Measurements from ENCODE around the gene RPS6KA2. TPM values are rescaled to one million over a fixed set of nuclear protein-coding genes. Genes with fewer than 3 reads are reported as not detected.
A peak's percentile ranks its signal among the peaks of the same experiment; 100 is the strongest.

RPS6KA2 gene
- total RNA-seq, 1 donor from 2014 or later, result 10.4 TPM

- H3K4me1 ChIP-seq (ENCODE audit: control insufficient read depth in 3 of 3, insufficient read depth in 3 of 3, low read length in 3 of 3), result peaks cover 19 to 38% (median 37%) of the 10 kb centered on the region in 3 donors
These were observed 57.8 kb downstream of the RPS6KA2 start for GRCh38 chr6:166569206-166569605.

GRCh38 chr6:166567813-166568212 is 59.2 kb downstream of the RPS6KA2 start:
- no peak overlapping the region for H3K9ac ChIP-seq (ENCODE audit: low read depth in 1 of 3, low read length in 3 of 3)
- no peak overlapping the region for H3K4me3 ChIP-seq (ENCODE audit: low read length in 3 of 3)
- no peaks in the 10 kb centered on the region for H3K27me3 ChIP-seq (ENCODE audit: control insufficient read depth in 3 of 3, insufficient read depth in 3 of 3, low read length in 3 of 3)
- peaks cover 22 to 39% (median 36%) of the 10 kb centered on the region in 3 donors for H3K4me1 ChIP-seq (ENCODE audit: control insufficient read depth in 3 of 3, insufficient read depth in 3 of 3, low read length in 3 of 3)
- no peak overlapping the region for H3K27ac ChIP-seq (ENCODE audit: low read depth, low read length)
- no peaks in the 10 kb centered on the region for H3K36me3 ChIP-seq (ENCODE audit: control insufficient read depth in 3 of 3, insufficient read depth in 3 of 3, low read length in 3 of 3)
- H3K9me3 ChIP-seq (ENCODE audit: control insufficient read depth in 3 of 3, low read length in 3 of 3), result no peaks in the 10 kb centered on the region

More at GRCh38 chr6:166569206-166569605, 57.8 kb downstream of the RPS6KA2 start:
- no peaks in the 10 kb centered on the region for H3K27me3 ChIP-seq (ENCODE audit: control insufficient read depth in 3 of 3, insufficient read depth in 3 of 3, low read length in 3 of 3)
- no peak overlapping the region for H3K4me3 ChIP-seq (ENCODE audit: low read length in 3 of 3)
- H3K9ac ChIP-seq (ENCODE audit: low read depth in 1 of 3, low read length in 3 of 3), result no peak overlapping the region
- no peak overlapping the region for H3K27ac ChIP-seq (ENCODE audit: low read depth, low read length)
- no peaks in the 10 kb centered on the region for H3K9me3 ChIP-seq (ENCODE audit: control insufficient read depth in 3 of 3, low read length in 3 of 3)
- no peaks in the 10 kb centered on the region for H3K36me3 ChIP-seq (ENCODE audit: control insufficient read depth in 3 of 3, insufficient read depth in 3 of 3, low read length in 3 of 3)

- H3K4me3 ChIP-seq (ENCODE audit: low read length in 3 of 3), result no peak overlapping the region
- no peaks in the 10 kb centered on the region for H3K27me3 ChIP-seq (ENCODE audit: control insufficient read depth in 3 of 3, insufficient read depth in 3 of 3, low read length in 3 of 3)
- H3K36me3 ChIP-seq (ENCODE audit: control insufficient read depth in 3 of 3, insufficient read depth in 3 of 3, low read length in 3 of 3), result no peaks in the 10 kb centered on the region
- H3K27ac ChIP-seq (ENCODE audit: low read depth, low read length), result no peak overlapping the region
- H3K9ac ChIP-seq (ENCODE audit: low read depth in 1 of 3, low read length in 3 of 3), result no peak overlapping the region
- no peaks in the 10 kb centered on the region for H3K9me3 ChIP-seq (ENCODE audit: control insufficient read depth in 3 of 3, low read length in 3 of 3)
- peaks cover 22 to 42% (median 37%) of the 10 kb centered on the region in 3 donors for H3K4me1 ChIP-seq (ENCODE audit: control insufficient read depth in 3 of 3, insufficient read depth in 3 of 3, low read length in 3 of 3)
These were observed 59.9 kb downstream of the RPS6KA2 start for GRCh38 chr6:166567107-166567506.

- Histone ChIP-seq H3K27me3 (ENCODE audit: control insufficient read depth in 3 of 3, insufficient read depth in 3 of 3, low read length in 3 of 3) (no peaks in the 10 kb centered on the region), H3K9ac (ENCODE audit: low read depth in 1 of 3, low read length in 3 of 3) (no peak overlapping the region), H3K4me3 (ENCODE audit: low read length in 3 of 3) (no peak overlapping the region), H3K27ac (ENCODE audit: low read depth, low read length) (no peak overlapping the region), H3K9me3 (ENCODE audit: control insufficient read depth in 3 of 3, low read length in 3 of 3) (no peaks in the 10 kb centered on the region), H3K4me1 (ENCODE audit: control insufficient read depth in 3 of 3, insufficient read depth in 3 of 3, low read length in 3 of 3) (peaks cover 29 to 50% (median 44%) of the 10 kb centered on the region in 3 donors), H3K36me3 (ENCODE audit: control insufficient read depth in 3 of 3, insufficient read depth in 3 of 3, low read length in 3 of 3) (no peaks in the 10 kb centered on the region)
These were observed 60.7 kb downstream of the RPS6KA2 start for GRCh38 chr6:166566026-166567011.

GRCh38 chr6:166565084-166565967 is 61.7 kb downstream of the RPS6KA2 start:
- peaks cover 33 to 54% (median 48%) of the 10 kb centered on the region in 3 donors for H3K4me1 ChIP-seq (ENCODE audit: control insufficient read depth in 3 of 3, insufficient read depth in 3 of 3, low read length in 3 of 3)

GRCh38 chr6:166563805-166564204 is 63.2 kb downstream of the RPS6KA2 start:
- no peak overlapping the region for H3K27ac ChIP-seq (ENCODE audit: low read depth, low read length)
- H3K9me3 ChIP-seq (ENCODE audit: control insufficient read depth in 3 of 3, low read length in 3 of 3), result peaks cover 0 to 3% (median 0%) of the 10 kb centered on the region in 3 donors
- H3K4me1 ChIP-seq (ENCODE audit: control insufficient read depth in 3 of 3, insufficient read depth in 3 of 3, low read length in 3 of 3), result peaks cover 33 to 54% (median 48%) of the 10 kb centered on the region in 3 donors
- no peak overlapping the region for H3K4me3 ChIP-seq (ENCODE audit: low read length in 3 of 3)
- H3K27me3 ChIP-seq (ENCODE audit: control insufficient read depth in 3 of 3, insufficient read depth in 3 of 3, low read length in 3 of 3), result no peaks in the 10 kb centered on the region
- H3K36me3 ChIP-seq (ENCODE audit: control insufficient read depth in 3 of 3, insufficient read depth in 3 of 3, low read length in 3 of 3), result peaks cover 0 to 2% (median 0%) of the 10 kb centered on the region in 3 donors
- H3K9ac ChIP-seq (ENCODE audit: low read depth in 1 of 3, low read length in 3 of 3), result no peak overlapping the region

More at GRCh38 chr6:166565084-166565967, 61.7 kb downstream of the RPS6KA2 start:
- no peaks in the 10 kb centered on the region for H3K27me3 ChIP-seq (ENCODE audit: control insufficient read depth in 3 of 3, insufficient read depth in 3 of 3, low read length in 3 of 3)
- H3K27ac ChIP-seq (ENCODE audit: low read depth, low read length), result peak overlapping the region; percentile 10
- no peak overlapping the region for H3K4me3 ChIP-seq (ENCODE audit: low read length in 3 of 3)
- H3K9me3 ChIP-seq (ENCODE audit: control insufficient read depth in 3 of 3, low read length in 3 of 3), result no peaks in the 10 kb centered on the region
- no peaks in the 10 kb centered on the region for H3K36me3 ChIP-seq (ENCODE audit: control insufficient read depth in 3 of 3, insufficient read depth in 3 of 3, low read length in 3 of 3)
- no peak overlapping the region for H3K9ac ChIP-seq (ENCODE audit: low read depth in 1 of 3, low read length in 3 of 3)

GRCh38 chr6:166563200-166563599 is 63.9 kb downstream of the RPS6KA2 start:
- Histone ChIP-seq H3K9me3 (ENCODE audit: control insufficient read depth in 3 of 3, low read length in 3 of 3) (peaks cover 0 to 3% (median 0%) of the 10 kb centered on the region in 3 donors), H3K9ac (ENCODE audit: low read depth in 1 of 3, low read length in 3 of 3) (no peak overlapping the region), H3K27me3 (ENCODE audit: control insufficient read depth in 3 of 3, insufficient read depth in 3 of 3, low read length in 3 of 3) (no peaks in the 10 kb centered on the region), H3K4me1 (ENCODE audit: control insufficient read depth in 3 of 3, insufficient read depth in 3 of 3, low read length in 3 of 3) (peaks cover 33 to 58% (median 54%) of the 10 kb centered on the region in 3 donors), H3K4me3 (ENCODE audit: low read length in 3 of 3) (no peak overlapping the region), H3K27ac (ENCODE audit: low read depth, low read length) (no peak overlapping the region), H3K36me3 (ENCODE audit: control insufficient read depth in 3 of 3, insufficient read depth in 3 of 3, low read length in 3 of 3) (peaks cover 0 to 2% (median 0%) of the 10 kb centered on the region in 3 donors)

GRCh38 chr6:166562726-166563125 is 64.3 kb downstream of the RPS6KA2 start:
- Histone ChIP-seq H3K9ac (ENCODE audit: low read depth in 1 of 3, low read length in 3 of 3) (peak overlapping the region in 1 of 3 donors; percentile 26), H3K4me1 (ENCODE audit: control insufficient read depth in 3 of 3, insufficient read depth in 3 of 3, low read length in 3 of 3) (peaks cover 33 to 62% (median 57%) of the 10 kb centered on the region in 3 donors), H3K27ac (ENCODE audit: low read depth, low read length) (peak overlapping the region; percentile 10), H3K9me3 (ENCODE audit: control insufficient read depth in 3 of 3, low read length in 3 of 3) (peaks cover 0 to 3% (median 0%) of the 10 kb centered on the region in 3 donors), H3K27me3 (ENCODE audit: control insufficient read depth in 3 of 3, insufficient read depth in 3 of 3, low read length in 3 of 3) (no peaks in the 10 kb centered on the region), H3K36me3 (ENCODE audit: control insufficient read depth in 3 of 3, insufficient read depth in 3 of 3, low read length in 3 of 3) (peaks cover 0 to 2% (median 0%) of the 10 kb centered on the region in 3 donors), H3K4me3 (ENCODE audit: low read length in 3 of 3) (no peak overlapping the region)

GRCh38 chr6:166561771-166562359 is 65.2 kb downstream of the RPS6KA2 start:
- peak overlapping the region in 1 of 3 donors; percentile 63 for H3K9ac ChIP-seq (ENCODE audit: low read depth in 1 of 3, low read length in 3 of 3)
- no peaks in the 10 kb centered on the region for H3K27me3 ChIP-seq (ENCODE audit: control insufficient read depth in 3 of 3, insufficient read depth in 3 of 3, low read length in 3 of 3)
- H3K27ac ChIP-seq (ENCODE audit: low read depth, low read length), result peak overlapping the region; percentile 63
- H3K9me3 ChIP-seq (ENCODE audit: control insufficient read depth in 3 of 3, low read length in 3 of 3), result peaks cover 0 to 3% (median 0%) of the 10 kb centered on the region in 3 donors
- peaks cover 0 to 2% (median 0%) of the 10 kb centered on the region in 3 donors for H3K36me3 ChIP-seq (ENCODE audit: control insufficient read depth in 3 of 3, insufficient read depth in 3 of 3, low read length in 3 of 3)
- H3K4me1 ChIP-seq (ENCODE audit: control insufficient read depth in 3 of 3, insufficient read depth in 3 of 3, low read length in 3 of 3), result peaks cover 35 to 63% (median 61%) of the 10 kb centered on the region in 3 donors
- H3K4me3 ChIP-seq (ENCODE audit: low read length in 3 of 3), result peak overlapping the region in 1 of 3 donors; percentile 1

Data from skeletal muscle tissue (tissue), 4 donors.